H1 (cell line): ENCODE measurements around the gene TSPAN15. TPM values are rescaled to one million over a fixed set of nuclear protein-coding genes. Genes with fewer than 3 reads are reported as not detected.

Experiments used
- CTCF ChIA-PET: fragments of 300-600 bp; sonication (Branson Sonifier 250); formaldehyde crosslinking; loops from one replicate; lab custom pipeline; 2021; ENCODE audit not compliant: partially characterized antibody; lab: Charles Lee
- POLR2A ChIA-PET: fragments of 300-600 bp; sonication (Branson Sonifier 250); formaldehyde crosslinking; loops from one replicate; lab custom pipeline; 2021; ENCODE audit warnings: inconsistent platforms; ENCODE audit not compliant: partially characterized antibody; lab: Charles Lee
- DNase-seq, 2 experiments: peaks; one replicate each; pipeline versions ENCODE4 v3.0.0 to v3.0.0-alpha.2; 2010 to 2022; ENCODE audit warnings: low spot score in 2 of 2, low read depth in 1 of 2, mixed read lengths in 1 of 2
- FAIRE-seq: peaks from 2 replicates; lab custom pipeline; 2011; peaks lifted over from hg19 to GRCh38; lab: Jason Lieb, UNC
- H2AFZ ChIP-seq: 2 replicates; pipeline ENCODE4 v1.8.1; 2012; ENCODE audit warnings: low read length, inconsistent platforms
- H2AK5ac ChIP-seq: 2 replicates; pipeline ENCODE4 v1.6.1; 2013; ENCODE audit warnings: low read depth, low read length
- H2BK120ac ChIP-seq: replicated peaks from 2 replicates; pipeline ENCODE3; 2013; ENCODE audit warnings: low read depth, low read length, inconsistent platforms
- H2BK12ac ChIP-seq: 2 replicates; pipeline ENCODE4 v1.6.1; 2013; ENCODE audit warnings: low read depth, low read length
- H2BK15ac ChIP-seq: 2 replicates; pipeline ENCODE4 v1.6.1; 2013; ENCODE audit warnings: low read length
- H2BK20ac ChIP-seq: 2 replicates; pipeline ENCODE4 v1.6.1; 2013; ENCODE audit warnings: low read length
- H2BK5ac ChIP-seq: 2 replicates; pipeline ENCODE4 v1.6.1; 2013; ENCODE audit warnings: low read depth, low read length
- H3K14ac ChIP-seq: 2 replicates; pipeline ENCODE4 v1.6.1; 2013; ENCODE audit warnings: inconsistent platforms; ENCODE audit not compliant: insufficient read length
- H3K18ac ChIP-seq: 2 replicates; pipeline ENCODE4 v1.6.1; 2013; ENCODE audit warnings: low read length; ENCODE audit errors: extremely low read depth
- H3K23ac ChIP-seq: 2 replicates; pipeline ENCODE4 v1.6.1; 2013; ENCODE audit warnings: inconsistent platforms; ENCODE audit not compliant: insufficient read length
- H3K23me2 ChIP-seq: 2 replicates; pipeline ENCODE4 v1.6.1; 2013; ENCODE audit warnings: low read depth, low read length
- H3K27ac ChIP-seq: 2 replicates; pipeline ENCODE4 v1.6.1; 2011; ENCODE audit warnings: low read depth, low read length, inconsistent platforms
- H3K27me3 ChIP-seq, 4 experiments: replicated peaks in 1 of 4; 1 replicate in 1 of 4; 2 replicates in 3 of 4; pipeline versions ENCODE4 v1.6.1 to v1.8.1; 2011 to 2013; ENCODE audit warnings: low read length in 3 of 4, mild to moderate bottlenecking in 3 of 4, inconsistent platforms in 2 of 4, mixed read lengths in 2 of 4, moderate library complexity in 1 of 4; ENCODE audit not compliant: control insufficient read depth in 3 of 4, insufficient read depth in 3 of 4; ENCODE audit errors: extremely low read depth in 1 of 4
- H3K36me3 ChIP-seq, 4 experiments: 2 replicates each; pipeline versions ENCODE4 v1.6.1 to v1.8.1; 2011 to 2013; ENCODE audit warnings: mild to moderate bottlenecking in 4 of 4, low read length in 3 of 4, moderate library complexity in 2 of 4, control low read depth in 1 of 4, inconsistent platforms in 1 of 4; ENCODE audit not compliant: insufficient read depth in 4 of 4, control insufficient read depth in 2 of 4
- H3K4ac ChIP-seq: replicated peaks from 2 replicates; pipeline ENCODE3; 2013; ENCODE audit warnings: low read length, low read depth, mixed read lengths, inconsistent platforms; ENCODE audit not compliant: insufficient read length
- H3K4me1 ChIP-seq, 4 experiments: replicated peaks in 1 of 4; 1 replicate in 1 of 4; 2 replicates in 3 of 4; pipeline versions ENCODE4 v1.6.1 to v1.8.1; 2011 to 2013; ENCODE audit warnings: low read length in 3 of 4, inconsistent platforms in 2 of 4, mixed read lengths in 1 of 4; ENCODE audit not compliant: insufficient read depth in 4 of 4, control insufficient read depth in 3 of 4
- H3K4me2 ChIP-seq, 2 experiments: 2 replicates each; pipeline versions ENCODE4 v1.6.1 to v1.8.1; 2011 to 2013; ENCODE audit warnings: low read depth in 2 of 2, low read length in 2 of 2, control low read depth in 1 of 2, inconsistent platforms in 1 of 2, mild to moderate bottlenecking in 1 of 2; ENCODE audit not compliant: insufficient read depth in 1 of 2
- H3K4me3 ChIP-seq, 4 experiments: fragments of 200-600, 300-600 bp in 1 of 4; sonication (generic), shearing (Covaris generic), sonication (Bioruptor Twin) in 1 of 4; 2 replicates each; pipeline versions ENCODE4 v1.5.1 to v1.8.1; 2011 to 2016; ENCODE audit warnings: low read length in 4 of 4, low read depth in 3 of 4, control low read depth in 2 of 4, inconsistent platforms in 2 of 4, mild to moderate bottlenecking in 2 of 4, mixed read lengths in 1 of 4, moderate library complexity in 1 of 4; ENCODE audit not compliant: insufficient read depth in 2 of 4; ENCODE audit errors: extremely low read depth in 1 of 4
- H3K56ac ChIP-seq: replicated peaks from 2 replicates; pipeline ENCODE3; 2013; ENCODE audit warnings: low read depth, mild to moderate bottlenecking, mixed read lengths, low read length, inconsistent platforms; ENCODE audit not compliant: insufficient read length
- H3K79me1 ChIP-seq: 2 replicates; pipeline ENCODE4 v1.6.1; 2013; ENCODE audit warnings: low read depth, low read length, control low read depth
- H3K79me2 ChIP-seq, 2 experiments: 2 replicates each; pipeline versions ENCODE4 v1.6.1 to v1.8.1; 2012 to 2013; ENCODE audit warnings: low read length in 2 of 2, mild to moderate bottlenecking in 2 of 2, inconsistent platforms in 1 of 2; ENCODE audit not compliant: insufficient read depth in 2 of 2, control insufficient read depth in 1 of 2
- H3K9ac ChIP-seq, 4 experiments: replicated peaks in 1 of 4; 1 replicate in 1 of 4; 2 replicates in 3 of 4; pipeline versions ENCODE4 v1.6.1 to v1.8.1; 2011 to 2013; ENCODE audit warnings: low read depth in 3 of 4, low read length in 3 of 4, control low read depth in 2 of 4, mild to moderate bottlenecking in 2 of 4, moderate library complexity in 2 of 4, inconsistent platforms in 1 of 4; ENCODE audit errors: extremely low read depth in 1 of 4
- H3K9me3 ChIP-seq, 2 experiments: 2 replicates each; pipeline versions ENCODE4 v1.6.1 to v1.8.1; 2012 to 2013; ENCODE audit warnings: mild to moderate bottlenecking in 2 of 2, moderate library complexity in 2 of 2, control low read depth in 1 of 2, inconsistent platforms in 1 of 2, low read depth in 1 of 2, low read length in 1 of 2, mixed read lengths in 1 of 2; ENCODE audit not compliant: insufficient read depth in 2 of 2
- H4K20me1 ChIP-seq, 2 experiments: replicated peaks in 1 of 2; 2 replicates each; pipeline versions ENCODE3 to v1.8.1; 2011 to 2013; ENCODE audit warnings: inconsistent platforms in 2 of 2, low read length in 2 of 2, mild to moderate bottlenecking in 1 of 2; ENCODE audit not compliant: insufficient read depth in 2 of 2, control insufficient read depth in 1 of 2
- H4K5ac ChIP-seq: 2 replicates; pipeline ENCODE4 v1.6.1; 2013; ENCODE audit warnings: low read length, low read depth, mixed read lengths, inconsistent platforms; ENCODE audit not compliant: insufficient read length
- H4K8ac ChIP-seq: 2 replicates; pipeline ENCODE4 v1.8.0; 2013; ENCODE audit warnings: mild to moderate bottlenecking, moderate library complexity, low read length, inconsistent platforms; ENCODE audit not compliant: insufficient read depth; ENCODE audit errors: extremely low read depth
- H4K91ac ChIP-seq: replicated peaks from 2 replicates; pipeline ENCODE3; 2013; ENCODE audit warnings: low read length, mixed read lengths, inconsistent platforms; ENCODE audit not compliant: insufficient read length
- BCL11A ChIP-seq, 2 experiments: IDR thresholded peaks; one replicate each; pipeline ENCODE4 v1.6.1; 2011; ENCODE audit warnings: low read depth in 2 of 2, low read length in 2 of 2, mild to moderate bottlenecking in 2 of 2
- BRCA1 ChIP-seq: IDR thresholded peaks from 2 replicates; pipeline ENCODE4 v1.6.1; 2012; ENCODE audit warnings: low read depth, low read length, improper control_type of control experiment
- E2F6 ChIP-seq: IDR thresholded peaks from 2 replicates; pipeline ENCODE4 v1.6.1; 2012; ENCODE audit warnings: inconsistent platforms
- MAFK ChIP-seq: IDR thresholded peaks from 2 replicates; pipeline ENCODE4 v1.6.1; 2012; ENCODE audit warnings: low read depth, mild to moderate bottlenecking, improper control_type of control experiment, low read length
- SIRT6 ChIP-seq: IDR thresholded peaks from one replicate; pipeline ENCODE4 v1.7.1; 2012; ENCODE audit warnings: low read length, inconsistent platforms
- SRF ChIP-seq: IDR thresholded peaks from 2 replicates; pipeline ENCODE4 v1.6.1; 2011; ENCODE audit warnings: mild to moderate bottlenecking, low read depth, low read length, moderate library complexity
- ZNF274 ChIP-seq: IDR thresholded peaks from 2 replicates; pipeline ENCODE4 v1.7.0; 2012; ENCODE audit warnings: low read length, borderline replicate concordance; ENCODE audit errors: extremely low read depth
- WGBS, 2 experiments: shearing (Covaris generic) in 1 of 2; methylation state at CpG; one replicate each; pipeline versions ENCODE4 v1.1.6 to v1.1.7; 2013 to 2015; ENCODE audit warnings: low lambda C conversion rate in 2 of 2, mixed read lengths in 2 of 2, inconsistent platforms in 1 of 2, low coverage in 1 of 2, missing lambda C conversion rate in 1 of 2; ENCODE audit not compliant: insufficient replicate concordance in 2 of 2, insufficient coverage in 1 of 2, insufficient read length in 1 of 2; ENCODE audit errors: extremely low coverage in 1 of 2, missing lambda C conversion rate in 1 of 2; 5-methylcytosine and 5-hydroxymethylcytosine counted together
- polyA plus RNA-seq, 7 experiments: library from polyadenylated mRNA; depleted of rRNA in 3 of 7; stranded (reverse) in 5 of 7; unstranded in 2 of 7; fragments of >200 nt in 5 of 7; fragments of 200-250 nt in 2 of 7; gene quantifications; 1 replicate in 5 of 7; 2 replicates in 1 of 7; 4 replicates in 1 of 7; pipeline versions ENCODE4 v1.2.1 to v1.2.3, GENCODE V29; 2011 to 2013; ENCODE audit warnings: missing spikeins in 2 of 7, mixed read lengths in 2 of 7
- total RNA-seq: library from RNA; stranded (reverse); fragmentation: NEBNext Ultra II Directional; extraction: Animal tissue kit (Norgen Biotek cat#: 25700); gene quantifications from 2 replicates; pipeline ENCODE4 v1.2.1, GENCODE V29; 2021

Gene TSPAN15
- total and polyA plus RNA-seq, 2 of the 8 experiments (the other 6 are each of a cell fraction or from before 2014, with no cell fraction given) = 9.7 to 20.0 TPM

- no peaks in the 10 kb centered on the region; a peak in 2 of 7 replicates for H3K4me1 ChIP-seq
- no peaks in the 10 kb centered on the region for H3K9me3 ChIP-seq
- no peak overlapping the region for H3K56ac ChIP-seq
- no peak overlapping the region for H2AFZ ChIP-seq
- no peak overlapping the region for H3K4me2 ChIP-seq
- no peak overlapping the region for H3K4ac ChIP-seq
- H2AK5ac ChIP-seq = no peak overlapping the region
- H2BK120ac ChIP-seq = no peak overlapping the region
- no peak overlapping the region for H2BK15ac ChIP-seq
- TF ChIP-seq BCL11A (IDR thresholded peaks at IDR 0.05; ENCODE audit: low read depth in 2 of 2, low read length in 2 of 2) = no peak
- TF ChIP-seq SRF = 0 out of 2 replicates have a peak, but pooled peaks have one; percentile 1
- TF ChIP-seq ZNF274 = no peak
- TF ChIP-seq E2F6 = no peak
- no peak for TF ChIP-seq MAFK
- no peak for TF ChIP-seq BRCA1
- no peak for TF ChIP-seq SIRT6
- no peak overlapping the region for H2BK12ac ChIP-seq
- no peaks in the 10 kb centered on the region for H3K27me3 ChIP-seq
- H2BK20ac ChIP-seq = no peak overlapping the region
- DNase-seq (no peak), FAIRE-seq (no peak)
- H3K79me2 ChIP-seq = no peaks in the 10 kb centered on the region
- 83% methylated on average over 13 of the region's 13 CpGs; no CpG with 5 or more reads in 1 of the 2 experiments for WGBS, 2 experiments
- no peak overlapping the region for H3K4me3 ChIP-seq
- ChIA-PET CTCF (interaction anchor here (0.6 to 3.5 kb wide), 18 partner anchors 8 to 229 kb away, joined by 3 to 28 read pairs (median 4); no protein-coding TSS in a partner anchor), POLR2A (no interaction called here)
- H4K8ac ChIP-seq = no peak overlapping the region; the same call in 1 of the 2 replicates
- H3K27ac ChIP-seq = no peak overlapping the region
- no peak overlapping the region for H3K23ac ChIP-seq
- H4K5ac ChIP-seq = no peak overlapping the region
- H3K36me3 ChIP-seq = no peaks in the 10 kb centered on the region
- H3K79me1 ChIP-seq = no peaks in the 10 kb centered on the region
- H3K9ac ChIP-seq = no peak overlapping the region
- no peak overlapping the region for H3K18ac ChIP-seq
- no peak overlapping the region for H2BK5ac ChIP-seq
- no peak overlapping the region for H3K14ac ChIP-seq
- no peaks in the 10 kb centered on the region for H4K20me1 ChIP-seq
- no peaks in the 10 kb centered on the region for H3K23me2 ChIP-seq
- H4K91ac ChIP-seq = no peak overlapping the region
Measured at GRCh38 chr10:69415049-69415448, 36.2 kb upstream of the TSPAN15 start.
